GM23248 (cell line): ENCODE measurements around the gene FAM117B.

Source experiments
- EZH2 ChIP-seq: fragments of 200-600 bp; sonication (generic); IDR thresholded peaks from 2 replicates; pipeline ENCODE4 v1.6.1; 2018; ENCODE audit warnings: antibody characterized with exemption, mild to moderate bottlenecking; ENCODE audit not compliant: insufficient read depth, poor library complexity, severe bottlenecking
- EZH2phosphoT487 ChIP-seq: fragments of 200-600 bp; sonication (generic); IDR thresholded peaks from 2 replicates; pipeline ENCODE4 v1.6.1; 2018; ENCODE audit warnings: antibody characterized with exemption, moderate library complexity, mild to moderate bottlenecking, low read depth; ENCODE audit not compliant: insufficient read depth

GRCh38 chr2:202716114-202716718, 81.4 kb downstream of the FAM117B start:
- TF ChIP-seq EZH2: no peak
- TF ChIP-seq EZH2phosphoT487: no peak
